ENCODE data around the gene SPDL1. TPM values are rescaled to one million over a fixed set of nuclear protein-coding genes. Genes with fewer than 3 reads are reported as not detected.

Gene SPDL1, protein sequence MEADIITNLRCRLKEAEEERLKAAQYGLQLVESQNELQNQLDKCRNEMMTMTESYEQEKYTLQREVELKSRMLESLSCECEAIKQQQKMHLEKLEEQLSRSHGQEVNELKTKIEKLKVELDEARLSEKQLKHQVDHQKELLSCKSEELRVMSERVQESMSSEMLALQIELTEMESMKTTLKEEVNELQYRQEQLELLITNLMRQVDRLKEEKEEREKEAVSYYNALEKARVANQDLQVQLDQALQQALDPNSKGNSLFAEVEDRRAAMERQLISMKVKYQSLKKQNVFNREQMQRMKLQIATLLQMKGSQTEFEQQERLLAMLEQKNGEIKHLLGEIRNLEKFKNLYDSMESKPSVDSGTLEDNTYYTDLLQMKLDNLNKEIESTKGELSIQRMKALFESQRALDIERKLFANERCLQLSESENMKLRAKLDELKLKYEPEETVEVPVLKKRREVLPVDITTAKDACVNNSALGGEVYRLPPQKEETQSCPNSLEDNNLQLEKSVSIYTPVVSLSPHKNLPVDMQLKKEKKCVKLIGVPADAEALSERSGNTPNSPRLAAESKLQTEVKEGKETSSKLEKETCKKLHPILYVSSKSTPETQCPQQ
- total RNA-seq (2014; rRNA removed; shearing (Covaris generic)), result 32.6 and 40.1 TPM in 2 replicates

DNA sequence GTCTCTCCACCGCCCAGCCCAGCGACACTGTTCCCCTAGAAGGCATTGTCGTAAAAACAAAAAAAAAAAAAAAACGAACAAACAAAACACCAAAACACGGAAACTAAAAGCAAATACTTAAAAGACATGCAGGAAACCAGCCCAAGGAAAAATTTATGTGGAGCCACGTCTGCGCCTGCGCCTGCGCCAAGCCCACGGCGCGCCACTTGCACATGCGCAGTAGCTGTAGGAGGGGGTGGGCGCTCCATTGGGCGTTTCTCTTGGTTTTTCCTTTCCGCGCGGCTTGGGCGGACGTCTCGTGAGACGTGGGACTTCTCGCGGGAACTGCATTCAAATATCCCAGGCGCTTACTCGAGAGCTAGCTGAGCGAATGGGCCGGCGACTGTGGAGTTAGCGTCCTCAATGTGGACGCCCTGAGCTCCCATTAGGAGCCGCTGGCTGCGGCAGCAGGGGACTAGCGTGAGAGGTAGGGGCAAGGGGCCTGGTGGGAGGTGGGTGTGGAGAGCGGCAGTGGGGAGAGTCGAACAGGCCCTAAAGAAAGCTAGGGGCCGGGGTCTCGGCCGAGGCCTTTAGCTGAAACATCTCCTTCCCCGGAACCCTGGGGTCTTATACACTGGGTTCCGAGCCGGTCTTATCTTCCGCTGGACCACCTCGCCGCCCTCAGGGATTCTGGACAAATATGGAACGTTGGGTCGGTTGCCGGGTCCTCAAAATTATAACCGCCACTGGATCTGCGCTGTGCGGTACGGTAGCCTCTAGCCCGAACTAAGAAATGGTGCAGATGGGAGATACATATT, at the start of gene SPDL1:
SPDL1 (plus strand) TSS at position 350 of the 797 bp plus-strand sequence. CDS start 4,644 bp downstream, outside the sequence.

DNA sequence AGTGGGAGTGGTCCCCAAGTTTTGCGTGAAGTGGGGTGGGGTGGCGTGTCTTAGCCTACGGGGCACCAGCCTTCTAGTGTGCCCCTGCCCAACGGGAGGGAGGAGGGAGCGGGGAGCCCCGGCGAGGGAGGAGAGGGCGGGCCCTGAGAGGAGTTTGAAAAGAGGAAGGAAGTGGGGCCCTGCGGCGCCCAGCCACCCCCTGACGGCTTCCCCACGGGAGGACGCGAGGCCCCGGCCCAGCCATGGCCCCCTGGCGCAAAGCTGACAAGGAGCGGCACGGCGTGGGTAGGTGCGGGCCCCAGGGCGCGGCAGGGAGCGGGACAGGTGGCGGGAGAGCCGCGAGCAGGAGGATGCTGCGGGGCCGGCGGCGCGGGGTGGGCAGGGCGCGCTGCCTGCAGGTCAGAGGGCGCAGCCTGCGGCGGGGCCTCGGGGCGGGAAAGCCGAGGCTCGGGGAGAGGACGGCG, 53.5 kb downstream of the SPDL1 start, which contains the start of gene DOCK2:
DOCK2 (plus strand) TSS at position 191 of the 464 bp plus-strand sequence; CDS start at position 243, 52 bp downstream.

Small RNA genes lying within 50 kb of the gene (small RNA-seq; reads per million reads assigned to genes)
- not detected for gene RNU6-477P

Other genes with a start within 250 kb of the SPDL1 start
- 7.9 and 16.2 TPM in 2 replicates for gene DOCK2, start 53.5 kb downstream of the SPDL1 start, total RNA-seq (2014; rRNA removed; shearing (Covaris generic))

All from A375 (cell line).